PC-9 (cell line): ENCODE measurements around the gene COPZ2. TPM values are rescaled to one million over a fixed set of nuclear protein-coding genes. Genes with fewer than 3 reads are reported as not detected.
"Not testable (repeated sequence)": the region's sequence is repeated elsewhere in the genome, so short reads cannot be mapped to it uniquely, and the experiment has no call there.

ENCODE experiments used
- BruUV-seq: library from RNA; stranded (reverse); fragments of 400-500 nt; replicated peaks from 2 replicates; lab custom pipeline; 2021; lab: Mats Ljungman, UMichigan
- CTCF ChIA-PET: fragments of 300-600 bp; sonication (Branson Sonifier 250); formaldehyde crosslinking; loops from one replicate; lab custom pipeline; 2022; ENCODE audit warnings: antibody characterized with exemption; lab: Charles Lee
- POLR2A ChIA-PET: fragments of 300-600 bp; sonication (Branson Sonifier 250); formaldehyde crosslinking; loops from one replicate; lab custom pipeline; 2022; ENCODE audit warnings: antibody characterized with exemption; ENCODE audit not compliant: unreplicated experiment; lab: Charles Lee
- DNase-seq, 2 experiments: peaks; one replicate each; pipeline versions ENCODE4 v3.0.0 to v3.0.0-alpha.2; 2015 to 2022; ENCODE audit warnings: mixed read lengths in 1 of 2
- H2AFZ ChIP-seq: fragments of 200-600 bp; sonication (generic); 2 replicates; pipeline ENCODE4 v1.8.1; 2017; ENCODE audit warnings: antibody characterized with exemption
- H3F3A ChIP-seq: fragments of 200-600 bp; sonication (generic); 2 replicates; pipeline ENCODE4 v1.8.1; 2017; ENCODE audit warnings: antibody characterized with exemption, mild to moderate bottlenecking, low read depth; ENCODE audit not compliant: insufficient read depth
- H3K27ac ChIP-seq: fragments of 200-600 bp; sonication (generic); 2 replicates; pipeline ENCODE4 v1.6.1; 2016; ENCODE audit warnings: mixed run types
- H3K27me3 ChIP-seq: fragments of 200-600 bp; sonication (generic); 2 replicates; pipeline ENCODE4 v1.6.1; 2016; ENCODE audit warnings: low read depth, mixed run types; ENCODE audit not compliant: insufficient read depth
- H3K36me3 ChIP-seq: fragments of 200-600 bp; sonication (generic); 2 replicates; pipeline ENCODE4 v1.6.1; 2016; ENCODE audit warnings: low read depth, mixed run types
- H3K4me1 ChIP-seq: fragments of 200-600 bp; sonication (generic); replicated peaks from 2 replicates; pipeline ENCODE4 v1.6.1; 2016; ENCODE audit warnings: mixed run types; ENCODE audit not compliant: insufficient read depth
- H3K4me2 ChIP-seq: fragments of 200-600 bp; sonication (generic); 2 replicates; pipeline ENCODE4 v1.6.1; 2017; ENCODE audit warnings: mixed run types
- H3K4me3 ChIP-seq: fragments of 200-600 bp; sonication (generic); 2 replicates; pipeline ENCODE4 v1.6.1; 2016; ENCODE audit warnings: mixed run types
- H3K79me2 ChIP-seq: fragments of 200-600 bp; sonication (generic); 2 replicates; pipeline ENCODE4 v1.6.1; 2017; ENCODE audit warnings: low read depth, mixed run types
- H3K9me2 ChIP-seq: fragments of 200-600 bp; sonication (generic); 2 replicates; pipeline ENCODE4 v1.8.1; 2017; ENCODE audit warnings: mild to moderate bottlenecking; ENCODE audit not compliant: insufficient read depth
- H3K9me3 ChIP-seq: fragments of 200-600 bp; sonication (generic); 2 replicates; pipeline ENCODE4 v1.8.1; 2016; ENCODE audit warnings: low read depth; ENCODE audit not compliant: insufficient read depth
- H4K20me1 ChIP-seq: fragments of 200-600 bp; sonication (generic); 2 replicates; pipeline ENCODE4 v1.8.1; 2017; ENCODE audit not compliant: insufficient read depth
- EZH2 ChIP-seq: fragments of 200-600 bp; sonication (generic); IDR thresholded peaks from 2 replicates; pipeline ENCODE4 v1.8.0; 2017; ENCODE audit warnings: antibody characterized with exemption, low read depth
- intact Hi-C: fragments of 100-400 bp; cut with micrococcal nuclease; formaldehyde crosslinking; loops from one replicate; pipeline ENCODE4 v1.10.0; 2022; ENCODE audit not compliant: unreplicated experiment
- total RNA-seq: library from RNA; stranded (reverse); gene quantifications from 2 replicates; pipeline ENCODE4 v1.2.3, GENCODE V29; 2021
- TF ChIP-seq, protein P1 (sequence below): fragments of 200-600 bp; sonication (generic); conservative IDR thresholded peaks from 2 replicates; pipeline ENCODE4 v1.6.1; 2017; ENCODE audit warnings: mixed run types, antibody characterized with exemption, mild to moderate bottlenecking, moderate library complexity

COPZ2 gene
- total RNA-seq, 1 experiment from 2014 or later: 2.6 TPM

DNA sequence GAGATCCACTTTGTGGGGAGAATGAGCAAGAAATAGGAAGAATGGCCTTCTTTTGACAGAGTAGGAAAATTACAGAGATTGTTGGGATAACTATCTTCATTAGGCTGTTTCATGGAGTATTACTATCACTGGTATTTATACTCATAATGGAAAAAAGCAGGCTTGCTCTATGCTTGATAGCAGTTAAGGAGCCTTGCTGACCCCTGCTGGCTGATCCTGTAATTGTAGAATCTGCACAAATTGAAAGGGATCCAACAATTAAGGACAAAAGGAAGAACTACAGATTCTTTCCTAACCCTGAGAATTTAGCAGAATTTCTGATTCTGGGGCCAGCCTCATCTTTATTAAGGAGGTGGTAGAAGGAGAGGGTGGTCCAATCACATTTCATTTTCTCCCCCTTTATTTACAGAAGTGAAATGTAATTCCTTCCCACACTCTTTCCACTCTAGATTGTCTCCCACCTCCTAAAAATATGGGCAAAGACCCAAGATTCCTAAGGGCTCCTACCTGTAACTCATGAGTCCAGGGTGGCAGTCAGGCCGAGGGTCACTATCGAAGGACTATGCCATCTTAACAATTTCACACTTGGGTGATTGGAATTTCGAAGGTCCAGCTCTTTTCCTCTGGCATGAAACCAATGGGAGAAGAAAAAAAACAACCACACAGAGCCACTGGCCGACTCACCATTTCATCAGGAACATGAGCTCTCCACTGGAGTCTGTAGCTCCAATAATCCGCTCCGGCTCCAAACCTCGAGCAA lies 36.9 kb upstream of the COPZ2 start:
- DNase-seq: peak; percentile 62 to 71
- CTCF ChIA-PET: interaction anchor here (0.5 to 1.1 kb wide), 5 partner anchors 19 to 153 kb away, joined by 3 to 4 read pairs (median 4); no protein-coding TSS in a partner anchor

GRCh38 chr17:48073566-48074094 lies 36.0 kb upstream of the COPZ2 start:
- intact Hi-C loops: loop anchor here (1.0 to 2.0 kb wide), 2 partner anchors 47 to 57 kb away; no protein-coding TSS in a partner anchor
- H2AFZ ChIP-seq, BruUV-seq, H3K4me2 ChIP-seq, H3K9me3 ChIP-seq, H3K4me3 ChIP-seq, H3K79me2 ChIP-seq, H3K4me1 ChIP-seq, H3K27ac ChIP-seq, DNase-seq, H3K9me2 ChIP-seq, H3K27me3 ChIP-seq, POLR2A ChIA-PET: not testable (repeated sequence)
- peaks cover 27% of the 10 kb centered on the region; the same call in 1 of the 2 replicates for H3F3A ChIP-seq
- H4K20me1 ChIP-seq: peaks cover 17% of the 10 kb centered on the region
- CTCF ChIA-PET: interaction anchor here (0.7 kb wide), 1 partner anchor 12 kb away, joined by 12 read pairs; no protein-coding TSS in a partner anchor
- H3K36me3 ChIP-seq: peaks cover 24% of the 10 kb centered on the region

More for the DNA sequence above, 36.9 kb upstream of the COPZ2 start:
- intact Hi-C loops: loop anchor here (1.0 to 2.0 kb wide), 2 partner anchors 48 to 56 kb away; no protein-coding TSS in a partner anchor
- Histone ChIP-seq H3K9me2 (no peaks in the 10 kb centered on the region), H2AFZ (no peak overlapping the region), H3F3A (peaks cover 25% of the 10 kb centered on the region; the same call in 1 of the 2 replicates), H3K79me2 (peaks cover 14% of the 10 kb centered on the region), H3K4me2 (no peak overlapping the region), H3K9me3 (no peaks in the 10 kb centered on the region), H4K20me1 (peaks cover 26% of the 10 kb centered on the region), H3K4me3 (no peak overlapping the region), H3K27ac (no peak overlapping the region), H3K36me3 (peaks cover 21% of the 10 kb centered on the region), H3K27me3 (no peaks in the 10 kb centered on the region), H3K4me1 (no peaks in the 10 kb centered on the region)
- BruUV-seq: no TSS peak
- TF ChIP-seq, protein P1, sequence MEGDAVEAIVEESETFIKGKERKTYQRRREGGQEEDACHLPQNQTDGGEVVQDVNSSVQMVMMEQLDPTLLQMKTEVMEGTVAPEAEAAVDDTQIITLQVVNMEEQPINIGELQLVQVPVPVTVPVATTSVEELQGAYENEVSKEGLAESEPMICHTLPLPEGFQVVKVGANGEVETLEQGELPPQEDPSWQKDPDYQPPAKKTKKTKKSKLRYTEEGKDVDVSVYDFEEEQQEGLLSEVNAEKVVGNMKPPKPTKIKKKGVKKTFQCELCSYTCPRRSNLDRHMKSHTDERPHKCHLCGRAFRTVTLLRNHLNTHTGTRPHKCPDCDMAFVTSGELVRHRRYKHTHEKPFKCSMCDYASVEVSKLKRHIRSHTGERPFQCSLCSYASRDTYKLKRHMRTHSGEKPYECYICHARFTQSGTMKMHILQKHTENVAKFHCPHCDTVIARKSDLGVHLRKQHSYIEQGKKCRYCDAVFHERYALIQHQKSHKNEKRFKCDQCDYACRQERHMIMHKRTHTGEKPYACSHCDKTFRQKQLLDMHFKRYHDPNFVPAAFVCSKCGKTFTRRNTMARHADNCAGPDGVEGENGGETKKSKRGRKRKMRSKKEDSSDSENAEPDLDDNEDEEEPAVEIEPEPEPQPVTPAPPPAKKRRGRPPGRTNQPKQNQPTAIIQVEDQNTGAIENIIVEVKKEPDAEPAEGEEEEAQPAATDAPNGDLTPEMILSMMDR: peak; percentile 94
- TF ChIP-seq EZH2: no peak
- POLR2A ChIA-PET: no interaction called here

GRCh38 chr17:48072811-48073210 lies 35.2 kb upstream of the COPZ2 start:
- H3K79me2 ChIP-seq, H3K9me2 ChIP-seq, CTCF ChIA-PET, H2AFZ ChIP-seq, H3K4me2 ChIP-seq, H3K9me3 ChIP-seq, H3K27ac ChIP-seq, BruUV-seq, intact Hi-C loops, DNase-seq, POLR2A ChIA-PET, H3K27me3 ChIP-seq, H3K4me3 ChIP-seq, H3K4me1 ChIP-seq: not testable (repeated sequence)
- H3K36me3 ChIP-seq: peaks cover 31% of the 10 kb centered on the region
- peaks cover 27% of the 10 kb centered on the region; the same call in 1 of the 2 replicates for H3F3A ChIP-seq
- H4K20me1 ChIP-seq: peaks cover 12% of the 10 kb centered on the region

- Histone ChIP-seq H3K36me3 (peaks cover 31% of the 10 kb centered on the region), H2AFZ (no peak overlapping the region), H3K9me2 (no peaks in the 10 kb centered on the region), H3F3A (peaks cover 34% of the 10 kb centered on the region), H3K27ac (no peak overlapping the region), H3K9me3 (no peaks in the 10 kb centered on the region), H3K4me2 (no peak overlapping the region), H3K27me3 (no peaks in the 10 kb centered on the region), H3K79me2 (no peaks in the 10 kb centered on the region; the same call in 1 of the 2 replicates), H3K4me1 (no peaks in the 10 kb centered on the region; the same call in 1 of the 2 replicates), H3K4me3 (no peak overlapping the region), H4K20me1 (peaks cover 8% of the 10 kb centered on the region)
- ChIA-PET CTCF (no interaction called here), POLR2A (no interaction called here)
- BruUV-seq: no TSS peak
- intact Hi-C loops: no loop called here
- DNase-seq: no peak
- no peak for TF ChIP-seq EZH2
- TF ChIP-seq, protein P1: no peak
These were observed 34.1 kb upstream of the COPZ2 start for GRCh38 chr17:48071654-48072053.
